HG02610 (cell line): ENCODE data around the gene SRRM4.
"Not testable (repeated sequence)": the region's sequence is repeated elsewhere in the genome, so short reads cannot be mapped to it uniquely, and the experiment has no call there.

Experiments
- ATAC-seq: cut with Tn5 transposase; IDR thresholded peaks from one replicate; pipeline ENCODE4 v1.9.1; 2021; ENCODE audit warnings: mild to moderate bottlenecking, moderate library complexity; ENCODE audit not compliant: unreplicated experiment

The SRRM4 gene

GRCh38 chr12:119008691-119009221 is 27.4 kb downstream of the SRRM4 start:
- no peak for ATAC-seq

DNA sequence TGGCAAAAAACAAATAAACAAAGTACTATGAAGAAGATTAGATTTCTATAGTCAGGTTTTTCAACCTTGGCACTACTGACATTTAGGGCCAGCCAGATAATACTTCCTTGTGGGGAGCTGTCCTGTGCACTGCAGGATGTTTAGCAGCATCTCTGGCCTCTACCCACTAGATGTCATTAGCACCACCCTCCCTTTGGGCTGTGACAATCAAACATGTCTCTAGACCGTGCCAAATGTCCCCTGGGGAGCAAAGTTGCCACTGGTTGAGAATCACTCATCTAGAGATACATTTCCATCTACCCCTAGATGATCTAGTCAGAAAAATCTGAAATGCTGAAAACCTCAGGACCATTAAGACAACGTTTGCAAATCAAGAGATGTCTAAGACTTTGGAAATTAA is 29.9 kb downstream of the SRRM4 start:
- no peak for ATAC-seq

DNA sequence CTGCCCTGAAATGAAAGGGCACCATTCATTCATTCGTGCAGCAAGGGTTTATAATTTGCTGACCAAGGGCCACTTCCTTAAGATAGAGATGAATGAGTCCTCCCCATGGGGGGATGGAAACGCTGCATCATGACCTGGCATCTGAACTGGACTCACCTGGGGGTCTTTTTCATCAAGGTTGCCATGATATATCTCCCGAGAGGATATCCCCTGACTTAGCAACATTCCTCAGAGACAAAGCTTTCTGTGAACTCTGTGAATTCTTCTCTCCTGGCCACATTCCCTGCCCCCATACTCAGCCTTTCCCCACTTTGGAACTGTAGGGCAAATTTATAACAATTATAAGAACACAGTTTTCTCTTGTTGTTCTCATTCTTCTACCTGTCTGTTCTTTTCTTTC is 30.8 kb downstream of the SRRM4 start:
- ATAC-seq: no peak

- ATAC-seq: no peak
Measured at GRCh38 chr12:119013023-119013422, 31.7 kb downstream of the SRRM4 start.

DNA sequence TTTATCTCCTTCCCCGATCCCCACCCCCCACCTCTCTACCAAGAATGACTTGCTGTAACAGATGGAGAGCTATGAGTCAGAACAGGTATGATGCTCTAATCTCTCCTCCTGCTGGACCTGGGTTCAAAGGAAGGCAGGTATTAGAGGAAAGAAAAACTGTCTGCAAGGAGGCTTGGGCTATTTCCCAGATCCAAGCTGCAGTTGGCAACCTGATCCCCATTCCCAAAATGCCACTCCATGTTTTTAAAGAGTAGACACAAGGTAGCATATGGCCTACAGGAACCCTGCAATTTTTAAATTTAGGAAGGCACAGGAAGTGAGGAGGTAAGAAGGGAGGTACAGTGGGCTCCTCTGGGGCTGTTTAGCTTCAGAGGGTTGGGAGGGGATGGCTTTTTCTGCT is 33.0 kb downstream of the SRRM4 start:
- no peak for ATAC-seq

DNA sequence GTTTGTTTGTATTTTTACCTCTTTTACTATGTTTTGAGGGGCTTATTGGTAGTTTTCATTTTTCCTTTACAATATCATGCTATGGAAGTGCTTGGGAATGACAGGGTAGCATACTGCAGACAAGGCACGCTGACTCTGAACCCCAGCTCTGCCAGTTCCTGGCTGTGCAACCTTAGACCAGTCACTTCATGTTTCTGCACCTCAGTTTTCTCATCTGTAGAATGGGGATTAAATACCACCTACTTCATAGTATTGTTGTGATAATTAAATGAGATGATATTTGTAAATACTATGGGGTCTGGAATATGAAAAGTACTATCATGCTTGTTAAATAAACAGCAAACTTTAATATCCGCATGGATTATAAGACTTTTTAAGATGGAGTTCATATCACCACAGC is 35.4 kb downstream of the SRRM4 start:
- no peak for ATAC-seq

GRCh38 chr12:119019166-119019565 is 37.8 kb downstream of the SRRM4 start:
- ATAC-seq: no peak

DNA sequence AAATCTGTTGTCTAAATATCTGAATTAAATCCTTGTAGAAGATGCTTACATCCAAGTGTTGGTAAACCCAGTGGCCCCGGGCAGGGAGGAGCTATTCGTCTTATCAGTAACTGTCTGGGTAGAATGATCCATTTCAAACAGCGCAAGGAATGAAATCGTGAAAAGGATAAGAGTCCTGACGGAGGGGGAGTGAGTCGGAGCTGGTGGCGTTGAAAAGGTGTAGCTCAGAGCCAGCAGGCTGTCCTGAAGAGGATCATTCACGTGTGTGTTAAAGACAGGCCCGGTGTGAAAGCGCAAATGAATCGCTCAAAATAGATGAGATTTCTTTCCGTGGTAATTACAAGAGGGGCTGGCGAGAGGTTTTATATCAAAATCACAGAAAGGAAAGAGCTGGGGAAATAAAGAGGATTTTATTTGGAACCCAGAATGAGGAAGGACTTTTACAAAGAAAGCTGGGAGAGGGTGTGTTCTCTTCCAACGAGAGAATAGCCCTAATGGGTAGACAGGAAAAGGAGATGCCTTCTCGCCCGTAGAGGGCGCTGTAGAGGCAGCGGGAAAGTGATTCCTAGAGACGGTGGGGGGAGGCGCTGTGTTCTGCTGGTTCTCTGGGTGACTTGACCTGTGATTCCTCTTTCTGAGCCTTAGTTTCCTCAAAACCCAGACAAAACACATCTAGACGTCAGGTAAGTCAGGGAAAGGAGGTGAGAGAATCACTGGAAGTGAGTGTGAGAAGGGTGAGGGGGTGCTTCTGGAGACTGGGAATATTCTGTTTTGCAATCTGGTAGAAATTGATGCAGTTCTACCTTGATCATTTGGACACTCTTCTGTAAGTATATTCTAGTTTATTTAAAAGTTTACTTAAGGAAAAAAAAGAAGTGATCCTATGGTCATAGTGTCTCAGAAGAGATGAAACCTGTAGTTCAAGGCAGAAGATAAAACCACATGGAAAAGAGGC is 39.3 kb downstream of the SRRM4 start:
- no peak for ATAC-seq

DNA sequence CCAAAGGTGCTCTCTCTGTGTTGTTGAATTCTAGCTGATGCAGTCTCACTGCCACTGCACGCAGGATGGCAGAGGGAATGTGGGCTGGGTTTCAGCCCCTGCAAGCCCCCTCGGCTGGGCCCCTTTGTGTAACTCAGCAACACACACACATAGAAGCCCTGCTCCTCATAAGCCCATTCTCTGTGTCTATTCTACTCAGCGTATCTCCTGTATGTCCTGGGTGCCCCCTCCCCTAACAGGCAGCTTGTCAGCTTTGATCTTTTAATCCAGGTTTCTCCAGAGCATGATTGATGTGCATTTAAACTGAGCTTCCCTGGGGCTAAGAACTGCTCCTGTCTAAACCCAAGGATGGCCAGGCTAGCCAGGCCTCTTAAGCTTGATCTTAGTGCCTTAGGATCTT is 43.0 kb downstream of the SRRM4 start:
- ATAC-seq: no peak

DNA sequence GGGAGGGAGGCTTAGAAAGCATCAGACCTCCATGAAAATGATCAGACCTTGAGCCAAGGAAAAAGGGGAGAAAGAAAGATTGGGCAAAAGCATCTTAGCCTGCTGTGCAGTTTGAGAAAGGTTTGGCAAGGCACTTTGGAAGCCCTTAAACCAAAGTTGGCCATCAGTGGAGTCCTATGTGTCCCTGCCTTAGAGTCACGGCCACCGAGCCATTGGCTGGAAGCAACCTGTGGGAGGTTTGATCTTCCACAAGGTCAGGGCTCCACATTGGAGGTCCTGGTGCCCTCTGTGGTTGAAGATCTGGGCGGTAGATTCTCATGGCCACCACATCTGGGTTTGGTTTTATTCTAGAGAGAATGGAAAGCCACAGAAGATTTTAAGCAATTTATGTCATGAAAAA is 44.4 kb downstream of the SRRM4 start:
- no peak for ATAC-seq

DNA sequence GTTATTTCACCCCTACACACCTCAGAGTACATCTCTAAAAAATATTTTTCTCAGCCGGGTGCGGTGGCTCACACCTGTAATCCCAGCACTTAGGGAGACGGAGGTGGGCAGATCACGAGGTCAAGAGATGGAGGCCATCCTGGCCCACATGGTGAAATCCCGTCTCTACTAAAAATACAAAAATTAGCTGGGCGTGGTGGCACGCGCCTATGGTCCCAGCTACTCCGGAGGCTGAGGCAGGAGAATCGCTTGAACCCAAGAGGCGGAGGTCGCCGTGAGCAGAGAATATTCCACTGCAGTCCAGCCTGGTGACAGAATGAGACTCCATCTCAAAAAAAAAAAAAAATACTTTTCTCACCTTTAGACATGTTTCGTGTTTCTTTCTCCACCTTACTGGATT is 52.0 kb downstream of the SRRM4 start:
- ATAC-seq: not testable (repeated sequence)

DNA sequence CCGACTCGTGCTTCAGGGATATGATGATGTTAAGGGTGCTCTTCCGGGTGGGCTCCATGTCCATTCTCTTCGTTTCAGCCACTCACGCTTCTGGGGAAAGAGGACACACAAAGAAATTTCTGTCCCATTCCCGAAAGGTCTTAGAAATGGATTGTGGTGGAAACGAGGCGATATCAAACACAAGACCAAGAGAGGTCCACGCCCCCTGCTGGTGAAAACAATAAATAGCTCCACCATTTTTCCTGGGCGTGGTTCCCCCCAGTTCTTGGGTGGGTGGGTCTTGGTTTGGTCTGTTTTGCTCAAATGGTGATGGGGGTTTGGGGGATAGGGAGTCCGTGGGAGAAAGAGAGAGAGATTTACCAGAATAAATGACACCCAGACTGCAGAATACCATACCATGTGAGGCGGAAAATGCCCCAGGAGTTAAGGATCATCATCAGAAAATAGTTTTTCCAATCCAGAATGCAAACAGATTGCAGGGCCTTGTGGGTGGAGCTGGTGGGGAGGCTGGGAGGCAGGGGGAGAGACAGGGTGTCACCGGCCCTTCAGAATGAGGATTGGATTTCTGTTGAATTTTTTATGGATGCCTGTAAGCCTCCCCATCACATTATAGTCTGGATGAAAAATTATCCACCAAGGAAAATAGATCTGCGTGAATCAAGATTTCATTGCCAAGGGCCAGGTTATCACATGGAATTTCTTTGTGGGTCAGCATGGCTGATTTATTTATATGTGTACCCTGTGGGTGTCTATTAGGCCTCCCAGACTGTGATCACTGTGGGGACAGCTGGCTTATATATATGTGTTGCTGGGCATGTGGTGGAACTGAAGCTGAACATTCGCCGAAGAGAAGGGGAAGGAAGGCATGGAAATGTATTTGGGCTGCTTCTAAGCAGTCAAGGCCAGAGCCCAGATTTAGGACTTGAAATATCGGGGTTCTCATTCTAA is 55.8 kb downstream of the SRRM4 start:
- no peak for ATAC-seq

GRCh38 chr12:119044094-119044493 is 62.8 kb downstream of the SRRM4 start:
- no peak for ATAC-seq

DNA sequence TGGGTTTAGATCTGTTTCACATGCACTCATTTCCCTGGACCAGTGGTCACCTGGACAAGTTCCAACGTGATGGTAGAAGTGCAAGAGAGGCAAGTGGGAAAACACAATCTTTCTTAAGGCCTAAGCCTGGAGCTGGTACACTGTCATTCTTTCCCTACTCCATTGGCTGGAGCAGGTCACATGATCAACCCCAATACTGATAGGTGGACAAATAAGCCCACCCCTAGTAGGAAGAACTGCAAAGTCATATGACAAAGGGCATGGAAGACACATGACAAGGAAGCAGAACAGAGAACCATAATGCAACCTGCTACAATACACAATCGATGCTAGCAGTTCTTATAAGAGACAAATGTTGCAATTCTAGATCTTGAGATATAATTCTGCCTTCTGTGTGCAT is 66.3 kb downstream of the SRRM4 start:
- no peak for ATAC-seq

- no peak for ATAC-seq
Measured at GRCh38 chr12:119050663-119051062, 69.3 kb downstream of the SRRM4 start.

DNA sequence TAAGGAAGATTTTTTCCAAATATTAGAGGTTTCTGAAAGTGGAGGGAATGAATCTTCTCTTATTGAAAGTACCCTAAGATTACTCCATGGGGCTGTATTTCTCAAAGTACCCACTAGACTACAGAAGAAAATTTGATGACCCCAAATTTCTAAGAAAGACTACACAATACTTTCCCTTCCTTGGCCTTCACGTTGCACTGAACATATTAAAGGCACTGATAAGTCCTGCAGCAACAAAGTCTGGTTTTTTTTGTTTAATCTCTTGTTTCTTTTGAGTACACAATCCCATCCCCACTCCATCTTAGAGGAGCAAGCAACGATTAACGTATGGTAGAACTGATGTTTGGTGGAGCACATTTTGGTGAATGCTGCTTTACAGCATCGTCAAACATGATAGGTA is 70.1 kb downstream of the SRRM4 start:
- ATAC-seq: no peak

DNA sequence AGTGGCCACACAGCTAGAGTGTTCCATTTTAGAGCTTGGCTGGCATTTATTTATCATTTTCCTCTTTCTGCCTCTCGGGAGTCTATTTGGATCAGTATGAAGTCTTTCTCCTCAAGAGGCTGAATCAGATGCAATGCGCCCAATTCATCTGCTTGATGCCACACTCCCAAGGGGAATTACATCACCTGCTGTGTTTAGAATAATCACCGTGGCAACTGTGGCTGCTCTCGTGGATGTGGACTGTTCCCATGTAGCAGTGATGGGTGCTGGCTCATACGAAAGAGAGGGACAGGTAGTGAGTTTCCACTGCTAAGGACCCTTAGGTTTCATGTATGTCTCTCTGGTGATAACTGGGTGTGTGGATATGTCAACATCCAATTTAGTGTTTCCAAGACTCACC is 70.7 kb downstream of the SRRM4 start:
- ATAC-seq: no peak

GRCh38 chr12:119055977-119056376 is 74.6 kb downstream of the SRRM4 start:
- ATAC-seq: no peak

GRCh38 chr12:119060847-119061796 is 79.8 kb downstream of the SRRM4 start:
- ATAC-seq: no peak

- ATAC-seq: no peak
Measured at GRCh38 chr12:119068129-119068856, 87.0 kb downstream of the SRRM4 start.
